AG08396 (cell line): Measurements from ENCODE around the gene PRR12.

Experiments used
- DNase-seq: peaks from one replicate; pipeline ENCODE4 v3.0.0; 2012; ENCODE audit warnings: low spot score, mixed read lengths

The PRR12 gene

GRCh38 chr19:49666120-49666444 lies 75.1 kb downstream of the PRR12 start:
- DNase-seq = no peak

GRCh38 chr19:49667473-49667872 lies 76.5 kb downstream of the PRR12 start:
- DNase-seq = no peak

- DNase-seq = no peak
These were observed 78.5 kb downstream of the PRR12 start for GRCh38 chr19:49669516-49669915.

GRCh38 chr19:49672131-49672919 lies 81.3 kb downstream of the PRR12 start:
- peak; percentile 88 for DNase-seq
